Naive thymus-derived CD4-positive, alpha-beta T cell (primary cell): ENCODE data around the gene LDLRAD4. TPM values are rescaled to one million over a fixed set of nuclear protein-coding genes. Genes with fewer than 3 reads are reported as not detected.

ENCODE experiments used
- ATAC-seq: fragments of 150-1000 bp; cut with Tn5 transposase; 2 replicates; pipeline ENCODE4 v1.10.0; 2021; ENCODE audit warnings: mild to moderate bottlenecking, moderate library complexity
- CTCF ChIA-PET: fragments of 350-600 bp; sonication (Branson Sonifier 250); formaldehyde crosslinking; loops from one replicate; lab custom pipeline; 2021; ENCODE audit warnings: antibody characterized with exemption; lab: Charles Lee
- POLR2A ChIA-PET: fragments of 350-600 bp; sonication (Branson Sonifier 250); formaldehyde crosslinking; loops from one replicate; lab custom pipeline; 2021; ENCODE audit warnings: antibody characterized with exemption, inconsistent platforms; lab: Charles Lee
- DNase-seq, 9 donors: peaks; one replicate each; pipeline versions ENCODE4 v3.0.0 to v3.0.0-alpha.2; 2020 to 2022; ENCODE audit warnings: mixed read lengths in 1 of 9
- H3K27ac ChIP-seq: one replicate; pipeline ENCODE4 v1.7.0; 2013; ENCODE audit warnings: mild to moderate bottlenecking, low read depth, low read length, moderate library complexity
- H3K27me3 ChIP-seq, 2 donors: one replicate each; pipeline ENCODE4 v1.7.0; 2013; ENCODE audit warnings: low read length in 2 of 2, mild to moderate bottlenecking in 2 of 2, moderate library complexity in 2 of 2; ENCODE audit not compliant: control insufficient read depth in 2 of 2, insufficient read depth in 2 of 2
- H3K36me3 ChIP-seq, 3 experiments: 1 replicate in 2 of 3; 2 replicates in 1 of 3; pipeline ENCODE4 v1.7.0; 2013; ENCODE audit warnings: low read length in 3 of 3, mild to moderate bottlenecking in 3 of 3, moderate library complexity in 1 of 3; ENCODE audit not compliant: insufficient read depth in 3 of 3, control insufficient read depth in 2 of 3
- H3K4me1 ChIP-seq, 2 donors: one replicate each; pipeline ENCODE4 v1.7.0; 2013; ENCODE audit warnings: low read length in 2 of 2, mild to moderate bottlenecking in 2 of 2, moderate library complexity in 1 of 2; ENCODE audit not compliant: control insufficient read depth in 2 of 2, insufficient read depth in 2 of 2
- H3K4me3 ChIP-seq: 2 replicates; pipeline ENCODE4 v1.7.0; 2013; ENCODE audit warnings: mild to moderate bottlenecking, low read length
- H3K9me3 ChIP-seq, 3 experiments: 1 replicate in 2 of 3; 2 replicates in 1 of 3; pipeline ENCODE4 v1.7.0; 2013; ENCODE audit warnings: low read length in 3 of 3; ENCODE audit not compliant: control insufficient read depth in 2 of 3
- H3K27ac Mint-ChIP-seq, 9 donors: one replicate each; pipeline ENCODE4 v1.8.0; 2020 to 2022; ENCODE audit warnings: mixed read lengths in 9 of 9, mild to moderate bottlenecking in 8 of 9, moderate library complexity in 5 of 9, inconsistent platforms in 2 of 9
- H3K27me3 Mint-ChIP-seq, 5 donors: one replicate each; pipeline ENCODE4 v1.8.0; 2021 to 2022; ENCODE audit warnings: mixed read lengths in 5 of 5, mild to moderate bottlenecking in 1 of 5
- H3K36me3 Mint-ChIP-seq, 5 donors: one replicate each; pipeline ENCODE4 v1.8.0; 2020 to 2022; ENCODE audit warnings: mixed read lengths in 5 of 5, mild to moderate bottlenecking in 3 of 5, inconsistent platforms in 1 of 5
- H3K4me1 Mint-ChIP-seq, 7 donors: one replicate each; pipeline ENCODE4 v1.8.0; 2020 to 2022; ENCODE audit warnings: mixed read lengths in 7 of 7, mild to moderate bottlenecking in 3 of 7, inconsistent platforms in 1 of 7
- H3K4me3 Mint-ChIP-seq, 10 donors: one replicate each; pipeline ENCODE4 v1.8.0; 2020 to 2022; ENCODE audit warnings: mild to moderate bottlenecking in 10 of 10, mixed read lengths in 10 of 10, moderate library complexity in 6 of 10, inconsistent platforms in 2 of 10
- H3K9me3 Mint-ChIP-seq, 11 donors: one replicate each; pipeline ENCODE4 v1.8.0; 2020 to 2022; ENCODE audit warnings: mixed read lengths in 11 of 11, mild to moderate bottlenecking in 4 of 11, inconsistent platforms in 1 of 11, moderate library complexity in 1 of 11
- intact Hi-C, 2 donors: fragments of 100-400 bp; cut with micrococcal nuclease; formaldehyde crosslinking; loops; one replicate each; pipeline ENCODE4 v1.15.1; 2023
- polyA plus RNA-seq, 2 donors: library from polyadenylated mRNA; unstranded; fragments of 300-500 nt; fragmentation: Illumina TruSeq; gene quantifications; one replicate each; pipeline ENCODE4 v1.2.3, GENCODE V29; 2021
- total RNA-seq, 6 experiments: library from RNA in 5 of 6; stranded (reverse) in 5 of 6; gene quantifications; 1 replicate in 5 of 6; 2 replicates in 1 of 6; pipeline ENCODE4 v1.2.3 and lab custom pipeline; 2021 to 2026

The LDLRAD4 gene
- total and polyA plus RNA-seq, 7 experiments from 2014 or later = 13.0 to 84.3 (median 53.7) TPM

DNA sequence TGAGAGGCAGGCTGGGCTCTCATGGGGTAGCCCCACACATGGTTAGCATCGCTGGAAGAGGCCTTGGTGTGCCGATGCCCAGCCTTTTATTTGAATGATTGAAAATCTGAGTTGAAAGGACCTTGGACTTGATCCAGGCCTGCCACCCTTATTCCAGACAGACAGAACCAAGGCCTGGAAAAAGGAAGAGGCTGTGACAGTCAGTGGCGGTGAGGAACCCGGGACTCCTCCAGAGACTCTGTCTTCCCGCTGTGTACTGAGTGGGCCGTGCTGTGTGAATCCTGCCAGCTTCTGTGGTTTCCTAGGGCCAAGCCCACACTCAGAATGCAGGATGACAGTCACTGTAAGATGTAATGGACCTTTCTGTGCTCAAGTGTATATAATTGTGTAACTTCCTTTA is 218.5 kb downstream of the LDLRAD4 start:
- peak overlapping the region; percentile 43 for H3K4me3 ChIP-seq
- no peaks in the 10 kb centered on the region for H3K36me3 Mint-ChIP-seq
- no peaks in the 10 kb centered on the region for H3K27me3 Mint-ChIP-seq
- intact Hi-C loops = loop anchor here (1.0 to 10.0 kb wide), 5 partner anchors 15 to 490 kb away; partner anchors contain the start of genes FAM210A (in 1 of the 2), RNMT (in 1 of the 2) and SEH1L (in 1 of the 2)
- H3K9me3 ChIP-seq = no peaks in the 10 kb centered on the region
- ChIA-PET CTCF (interaction anchor here (0.9 kb wide), 1 partner anchor 27 kb away, joined by 3 read pairs; no protein-coding TSS in a partner anchor), POLR2A (interaction anchor here (1.0 kb wide), 1 partner anchor 69 kb away, joined by 4 read pairs; no protein-coding TSS in a partner anchor)
- H3K27me3 ChIP-seq = no peaks in the 10 kb centered on the region
- peaks cover 31 to 69% (median 68%) of the 10 kb centered on the region in 7 donors for H3K4me1 Mint-ChIP-seq
- peak overlapping the region; percentile 68 to 91 (median 82) for H3K4me3 Mint-ChIP-seq
- H3K4me1 ChIP-seq = peaks cover 12 to 43% of the 10 kb centered on the region in 2 donors
- no peaks in the 10 kb centered on the region for H3K9me3 Mint-ChIP-seq
- H3K27ac Mint-ChIP-seq = peak overlapping the region; percentile 87 to 95 (median 93)
- peak; percentile 39 for ATAC-seq
- H3K27ac ChIP-seq = peak overlapping the region; percentile 60
- no peaks in the 10 kb centered on the region for H3K36me3 ChIP-seq
- DNase-seq = peak in 1 of 9 donors; percentile 12

DNA sequence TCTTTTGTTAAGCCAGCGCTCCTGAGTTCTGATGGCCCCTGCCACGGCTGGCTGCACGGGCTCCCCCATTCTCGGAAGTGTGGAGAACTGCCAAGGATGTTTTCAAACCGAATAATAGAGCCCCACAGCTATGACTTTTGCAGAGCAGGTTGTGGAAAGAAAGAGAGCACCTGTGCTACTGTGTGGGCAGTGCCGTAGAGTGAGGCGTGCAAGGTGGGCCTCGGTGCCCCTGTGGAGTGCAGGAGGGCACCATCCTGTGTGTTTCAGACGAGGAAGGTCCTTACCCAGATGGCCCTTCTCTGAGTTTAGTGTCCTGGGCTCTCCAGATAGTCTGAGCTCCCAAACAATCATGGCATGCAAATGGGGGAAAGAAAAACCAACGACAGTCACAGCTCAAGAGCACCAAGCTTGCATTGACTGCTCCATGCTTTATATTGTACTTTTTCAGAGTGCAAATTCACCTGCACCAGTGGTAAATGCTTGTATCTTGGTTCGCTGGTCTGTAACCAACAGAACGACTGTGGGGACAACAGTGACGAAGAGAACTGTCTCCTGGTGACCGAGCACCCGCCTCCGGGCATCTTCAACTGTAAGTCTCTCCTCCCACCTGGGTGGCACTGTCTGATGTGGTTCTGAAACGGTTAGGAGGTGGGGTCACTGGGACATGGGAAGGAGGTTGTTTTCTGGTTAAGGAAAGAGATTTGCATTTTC is 219.4 kb downstream of the LDLRAD4 start:
- intact Hi-C loops = loop anchor here (1.0 to 10.0 kb wide), 10 partner anchors 16 to 491 kb away; partner anchors contain the start of genes FAM210A (in 1 of the 2), RNMT (in 1 of the 2) and SEH1L (in 1 of the 2)
- Histone ChIP-seq H3K4me3 (peak overlapping the region; percentile 43), H3K27ac (peak overlapping the region; percentile 60), H3K27me3 (no peaks in the 10 kb centered on the region), H3K9me3 (no peaks in the 10 kb centered on the region), H3K36me3 (no peaks in the 10 kb centered on the region), H3K4me1 (peaks cover 12 to 43% of the 10 kb centered on the region in 2 donors)
- ATAC-seq (peak; percentile 86), DNase-seq (peak in 8 of 9 donors; percentile 56 to 73 (median 60))
- Mint-ChIP-seq H3K4me1 (peaks cover 32 to 73% (median 70%) of the 10 kb centered on the region in 7 donors), H3K4me3 (peak overlapping the region; percentile 73 to 91 (median 82)), H3K36me3 (no peaks in the 10 kb centered on the region), H3K27me3 (no peaks in the 10 kb centered on the region), H3K27ac (peak overlapping the region; percentile 87 to 95 (median 93)), H3K9me3 (no peaks in the 10 kb centered on the region)
- CTCF ChIA-PET = interaction anchor here (0.9 to 1.0 kb wide), 2 partner anchors 26 to 222 kb away, joined by 3 read pairs; no protein-coding TSS in a partner anchor
- POLR2A ChIA-PET = interaction anchor here (0.5 to 1.3 kb wide), 5 partner anchors 11 to 722 kb away, joined by 3 to 4 read pairs (median 3); no protein-coding TSS in a partner anchor

DNA sequence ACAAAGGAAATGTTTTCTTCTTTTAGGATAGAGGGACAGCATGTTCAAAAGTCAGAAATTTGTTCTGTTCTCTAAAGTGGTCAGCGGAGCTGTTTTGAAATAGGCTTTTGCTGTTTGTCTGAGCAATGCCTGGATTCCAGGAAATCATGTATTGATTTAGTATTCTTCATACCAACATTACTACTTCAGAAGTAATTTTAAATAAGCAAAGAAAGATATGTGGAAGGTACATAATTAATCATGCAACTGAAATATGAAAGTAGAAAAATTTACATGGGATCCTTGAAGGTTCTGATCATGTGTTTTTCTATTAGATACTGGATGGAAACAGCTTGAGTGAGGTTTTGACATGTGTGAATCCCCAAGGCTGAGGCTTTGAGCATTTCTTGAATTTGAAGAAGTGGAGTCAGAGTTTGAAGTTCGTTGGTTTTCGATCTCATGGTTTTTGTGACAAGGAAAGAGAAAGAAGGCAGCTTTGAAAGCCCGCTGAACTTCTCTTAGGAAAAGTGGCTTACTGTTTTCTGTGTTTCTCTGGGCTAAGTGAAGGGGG is 220.0 kb downstream of the LDLRAD4 start:
- Histone ChIP-seq H3K9me3 (no peaks in the 10 kb centered on the region), H3K4me1 (peaks cover 12 to 48% of the 10 kb centered on the region in 2 donors), H3K36me3 (no peaks in the 10 kb centered on the region), H3K4me3 (peak overlapping the region; percentile 43), H3K27ac (peak overlapping the region; percentile 60), H3K27me3 (no peaks in the 10 kb centered on the region)
- ATAC-seq (no peak), DNase-seq (no peak)
- CTCF ChIA-PET = interaction anchor here (0.6 to 1.0 kb wide), 2 partner anchors 205 to 222 kb away, joined by 3 read pairs; no protein-coding TSS in a partner anchor
- no peaks in the 10 kb centered on the region for H3K27me3 Mint-ChIP-seq
- H3K9me3 Mint-ChIP-seq = no peaks in the 10 kb centered on the region
- peak overlapping the region; percentile 87 to 95 (median 93) for H3K27ac Mint-ChIP-seq
- POLR2A ChIA-PET = interaction anchor here (0.5 to 1.3 kb wide), 4 partner anchors 10 to 166 kb away, joined by 3 to 4 read pairs (median 3); no protein-coding TSS in a partner anchor
- peaks cover 34 to 79% (median 72%) of the 10 kb centered on the region in 7 donors for H3K4me1 Mint-ChIP-seq
- H3K36me3 Mint-ChIP-seq = no peaks in the 10 kb centered on the region
- intact Hi-C loops = loop anchor here (1.0 to 10.0 kb wide), 9 partner anchors 26 to 491 kb away; partner anchors contain the start of genes FAM210A (in 1 of the 2), RNMT (in 1 of the 2) and SEH1L (in 1 of the 2)
- peak overlapping the region; percentile 73 to 91 (median 82) for H3K4me3 Mint-ChIP-seq

- DNase-seq (no peak), ATAC-seq (no peak)
- peaks cover 36 to 85% (median 74%) of the 10 kb centered on the region in 7 donors for H3K4me1 Mint-ChIP-seq
- no peaks in the 10 kb centered on the region for H3K9me3 ChIP-seq
- no peaks in the 10 kb centered on the region for H3K9me3 Mint-ChIP-seq
- H3K4me1 ChIP-seq = peaks cover 12 to 51% of the 10 kb centered on the region in 2 donors
- no peaks in the 10 kb centered on the region for H3K36me3 Mint-ChIP-seq
- ChIA-PET POLR2A (interaction anchor here (0.7 kb wide), 1 partner anchor 62 kb away, joined by 3 read pairs; no protein-coding TSS in a partner anchor), CTCF (no interaction called here)
- no peak overlapping the region for H3K27ac ChIP-seq
- peak overlapping the region in 8 of 9 donors; percentile 31 to 95 (median 92) for H3K27ac Mint-ChIP-seq
- peak overlapping the region in 6 of 10 donors; percentile 11 to 91 (median 38) for H3K4me3 Mint-ChIP-seq
- H3K36me3 ChIP-seq = no peaks in the 10 kb centered on the region
- H3K27me3 ChIP-seq = no peaks in the 10 kb centered on the region
- no peaks in the 10 kb centered on the region for H3K27me3 Mint-ChIP-seq
- intact Hi-C loops = loop anchor here (2.0 to 10.0 kb wide), 5 partner anchors 57 to 492 kb away; partner anchors contain the start of genes FAM210A (in 1 of the 2), RNMT (in 1 of the 2) and SEH1L (in 1 of the 2)
- no peak overlapping the region for H3K4me3 ChIP-seq
These were observed 220.9 kb downstream of the LDLRAD4 start for GRCh38 chr18:13439461-13439860.

GRCh38 chr18:13440277-13441248 is 222.0 kb downstream of the LDLRAD4 start:
- H3K4me1 Mint-ChIP-seq = peaks cover 36 to 83% (median 73%) of the 10 kb centered on the region in 7 donors
- intact Hi-C loops = no loop called here
- H3K9me3 Mint-ChIP-seq = no peaks in the 10 kb centered on the region
- no peaks in the 10 kb centered on the region for H3K36me3 Mint-ChIP-seq
- ChIA-PET POLR2A (no interaction called here), CTCF (no interaction called here)
- Histone ChIP-seq H3K9me3 (no peaks in the 10 kb centered on the region), H3K36me3 (no peaks in the 10 kb centered on the region), H3K4me3 (no peak overlapping the region), H3K27me3 (no peaks in the 10 kb centered on the region), H3K4me1 (peaks cover 12 to 50% of the 10 kb centered on the region in 2 donors), H3K27ac (no peak overlapping the region)
- ATAC-seq (no peak), DNase-seq (no peak)
- H3K27me3 Mint-ChIP-seq = no peaks in the 10 kb centered on the region
- peak overlapping the region in 8 of 9 donors; percentile 39 to 91 (median 78) for H3K27ac Mint-ChIP-seq
- peak overlapping the region in 5 of 10 donors; percentile 10 to 51 (median 24) for H3K4me3 Mint-ChIP-seq
